Left lung (tissue), 10 donors: ENCODE measurements around the gene MRPS35. TPM values are rescaled to one million over a fixed set of nuclear protein-coding genes. Genes with fewer than 3 reads are reported as not detected.

Source experiments
- ATAC-seq: fragments of 200-7000 bp; cut with Tn5 transposase; one replicate; pipeline ENCODE4 v1.9.1; 2020; ENCODE audit warnings: moderate library complexity
- DNase-seq, 4 donors: peaks; one replicate each; pipeline ENCODE4 v3.0.0-alpha.2; 2013 to 2020
- H3K27ac ChIP-seq, 2 donors: fragments of 200-600 bp; sonication (generic) in 1 of 2; one replicate each; pipeline versions ENCODE4 v1.5.0 to v1.8.0; 2020 to 2021
- H3K27me3 ChIP-seq, 2 donors: fragments of 200-600 bp; sonication (generic) in 1 of 2; one replicate each; pipeline versions ENCODE4 v1.5.0 to v1.8.0; 2020 to 2021
- H3K36me3 ChIP-seq, 2 donors: fragments of 200-600 bp; sonication (generic) in 1 of 2; one replicate each; pipeline versions ENCODE4 v1.5.0 to v1.8.0; 2020 to 2021
- H3K4me1 ChIP-seq, 2 donors: fragments of 200-600 bp; one replicate each; pipeline ENCODE4 v1.8.0; 2021
- H3K4me3 ChIP-seq, 2 donors: fragments of 200-600 bp; sonication (generic) in 1 of 2; one replicate each; pipeline versions ENCODE4 v1.5.0 to v1.8.0; 2020 to 2021; ENCODE audit warnings: mild to moderate bottlenecking in 1 of 2
- H3K9me3 ChIP-seq, 2 donors: fragments of 200-600 bp; sonication (generic) in 1 of 2; one replicate each; pipeline versions ENCODE4 v1.5.0 to v1.8.0; 2020 to 2021
- CTCF ChIP-seq, 2 donors: fragments of 200-600 bp; sonication (generic) in 1 of 2; IDR thresholded peaks; one replicate each; pipeline versions ENCODE4 v1.5.0 to v1.8.0; 2021; ENCODE audit warnings: antibody characterized with exemption in 2 of 2
- intact Hi-C, 2 donors: fragments of 100-400 bp; cut with DNase I; formaldehyde crosslinking; loops; one replicate each; pipeline versions ENCODE4 v1.11.2 to v1.14.2; 2022
- polyA plus RNA-seq, 6 donors: library from polyadenylated mRNA; unstranded; fragments of 120-200 nt; gene quantifications; one replicate each; pipeline ENCODE4 v1.2.1, GENCODE V29; 2013; ENCODE audit not compliant: insufficient read length in 6 of 6
- total RNA-seq, 2 donors: library from RNA; stranded (reverse); fragmentation: NEBNext Ultra II Directional; extraction: Animal tissue kit (Norgen Biotek cat#: 25700); gene quantifications; one replicate each; pipeline ENCODE4 v1.2.1, GENCODE V29; 2021
- donor health status: DM: no; HTN: yes; CAD: no.
- donor health status: DM: no; HTN: no; CAD: no.

Gene MRPS35
- total and polyA plus RNA-seq, 8 donors = 31.9 to 56.6 (median 50.7) TPM

- no peak for ATAC-seq
- H3K27me3 ChIP-seq = no peaks in the 10 kb centered on the region
- intact Hi-C loops = no loop called here
- DNase-seq = no peak
- no peak for TF ChIP-seq CTCF (IDR thresholded peaks at IDR 0.05)
- H3K27ac ChIP-seq = no peak overlapping the region
- H3K4me1 ChIP-seq = no peaks in the 10 kb centered on the region
- H3K4me3 ChIP-seq = no peak overlapping the region
- peaks cover 0 to 68% of the 10 kb centered on the region in 2 donors for H3K36me3 ChIP-seq
- no peaks in the 10 kb centered on the region for H3K9me3 ChIP-seq
Measured at GRCh38 chr12:27693403-27693802, 17.2 kb upstream of the MRPS35 start.

GRCh38 chr12:27695556-27696292, 14.9 kb upstream of the MRPS35 start:
- no peak for ATAC-seq
- no peak for DNase-seq
- intact Hi-C loops = no loop called here

GRCh38 chr12:27696293-27696652, 14.4 kb upstream of the MRPS35 start, which contains the start of gene REP15:
Gene REP15, plus strand, starts transcription at chr12:27696447. Its CDS starts 116 bp downstream, at chr12:27696563.
- Histone ChIP-seq H3K27ac (no peak within 1 kb of the TSS), H3K27me3 (no peaks in the 10 kb centered on the region), H3K36me3 (peaks cover 0 to 40% of the 10 kb centered on the region in 2 donors), H3K4me3 (no peak within 1 kb of the TSS), H3K4me1 (no peaks in the 10 kb centered on the region), H3K9me3 (no peaks in the 10 kb centered on the region)
- ATAC-seq = no peak
- DNase-seq = no peak
- TF ChIP-seq CTCF (IDR thresholded peaks at IDR 0.05) = no peak
- intact Hi-C loops = no loop called here

More at GRCh38 chr12:27695556-27696292, 14.9 kb upstream of the MRPS35 start:
- H3K4me3 ChIP-seq = no peak overlapping the region
- no peaks in the 10 kb centered on the region for H3K27me3 ChIP-seq
- no peak for TF ChIP-seq CTCF (IDR thresholded peaks at IDR 0.05)
- no peak overlapping the region for H3K27ac ChIP-seq
- peaks cover 0 to 45% of the 10 kb centered on the region in 2 donors for H3K36me3 ChIP-seq
- no peaks in the 10 kb centered on the region for H3K9me3 ChIP-seq
- no peaks in the 10 kb centered on the region for H3K4me1 ChIP-seq

GRCh38 chr12:27696864-27697564, 13.6 kb upstream of the MRPS35 start:
- Histone ChIP-seq H3K36me3 (peaks cover 0 to 32% of the 10 kb centered on the region in 2 donors), H3K4me3 (no peak overlapping the region), H3K27me3 (no peaks in the 10 kb centered on the region), H3K9me3 (no peaks in the 10 kb centered on the region), H3K4me1 (no peaks in the 10 kb centered on the region), H3K27ac (no peak overlapping the region)
- intact Hi-C loops = no loop called here
- DNase-seq (no peak), ATAC-seq (no peak)
- TF ChIP-seq CTCF (IDR thresholded peaks at IDR 0.05) = no peak

- H3K27me3 ChIP-seq = no peaks in the 10 kb centered on the region
- peak; percentile 81 to 84 for TF ChIP-seq CTCF (IDR thresholded peaks at IDR 0.05)
- intact Hi-C loops = no loop called here
- peak; percentile 97 for ATAC-seq
- no peaks in the 10 kb centered on the region for H3K36me3 ChIP-seq
- H3K9me3 ChIP-seq = no peaks in the 10 kb centered on the region
- DNase-seq = peak in 3 of 4 donors; percentile 54 to 80 (median 74)
- peaks cover 0 to 11% of the 10 kb centered on the region in 2 donors for H3K4me1 ChIP-seq
- no peak overlapping the region for H3K27ac ChIP-seq
- H3K4me3 ChIP-seq = no peak overlapping the region
Measured at GRCh38 chr12:27703720-27704452, 6.7 kb upstream of the MRPS35 start.
